NCI-H446 (cell line): ENCODE results near the gene ABCG1.
"Not testable (repeated sequence)": the region's sequence is repeated elsewhere in the genome, so short reads cannot be mapped to it uniquely, and the experiment has no call there.

Source experiments
- DNase-seq, 2 experiments: peaks; one replicate each; lab custom pipeline; 2025; lab: John Stamatoyannopoulos, UW

ABCG1 gene

DNA sequence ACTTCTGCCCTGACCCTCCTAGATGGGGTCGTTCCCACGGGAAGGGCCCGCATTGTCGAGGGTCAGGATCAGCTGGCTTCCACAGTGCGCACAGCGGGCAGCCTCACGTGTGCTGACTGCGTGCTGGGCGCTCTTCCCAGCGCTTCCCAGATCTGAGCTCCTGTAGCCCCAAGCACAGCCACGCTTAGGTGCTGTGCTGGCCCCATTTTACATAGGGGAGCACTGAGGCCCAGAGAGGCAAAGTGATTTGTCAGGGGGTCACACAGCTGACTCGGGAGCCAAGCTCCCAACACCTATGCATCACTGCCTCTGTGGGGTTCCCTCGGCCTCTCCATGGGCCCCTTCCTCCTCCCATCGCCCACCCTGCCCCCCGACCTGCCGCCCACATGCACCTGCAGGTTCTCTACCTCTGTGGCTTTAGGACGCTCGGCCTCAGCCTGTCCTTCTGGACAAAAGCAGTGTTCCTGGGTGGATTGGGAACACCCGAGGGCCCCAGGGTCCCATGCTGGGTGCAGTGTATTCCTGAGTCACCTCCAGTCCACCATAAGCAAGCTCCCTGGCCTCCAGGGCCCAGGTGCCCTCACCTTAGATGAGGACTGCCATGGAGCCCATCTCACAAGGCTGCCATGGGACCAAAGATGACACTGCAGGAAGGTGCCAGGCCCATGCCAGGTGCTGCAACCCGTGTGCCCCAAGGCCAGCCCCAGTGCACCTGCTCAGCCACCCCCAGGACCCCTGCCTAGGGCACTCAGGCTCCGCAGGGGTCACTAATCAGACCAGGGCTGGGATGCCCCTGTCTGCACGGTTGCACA lies 73.0 kb downstream of the ABCG1 start:
- DNase-seq, result no peak

- DNase-seq, result not testable (repeated sequence)
These were observed 73.7 kb downstream of the ABCG1 start for GRCh38 chr21:42292563-42293142.

GRCh38 chr21:42293649-42294272 lies 74.8 kb downstream of the ABCG1 start:
- no peak for DNase-seq

- DNase-seq, result no peak
These were observed 75.4 kb downstream of the ABCG1 start for GRCh38 chr21:42294273-42294880.

DNA sequence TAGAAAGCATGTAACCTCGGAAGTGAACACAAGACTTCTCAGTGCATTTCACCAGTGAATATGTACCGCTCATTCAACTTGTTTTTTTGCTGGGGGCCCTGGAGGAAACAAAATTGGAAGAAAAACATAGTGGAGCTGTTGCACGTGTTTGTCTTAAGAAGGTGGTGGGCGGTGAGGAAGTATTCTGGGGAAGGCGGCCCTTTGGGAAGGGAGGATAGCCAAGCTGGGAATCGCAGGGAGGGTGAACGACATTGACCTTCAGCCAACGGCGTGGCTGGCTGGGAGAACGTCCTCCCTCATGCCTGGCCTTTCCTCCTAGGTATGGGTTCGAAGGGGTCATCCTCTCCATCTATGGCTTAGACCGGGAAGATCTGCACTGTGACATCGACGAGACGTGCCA lies 76.9 kb downstream of the ABCG1 start:
- no peak for DNase-seq

- DNase-seq, result no peak
These were observed 77.6 kb downstream of the ABCG1 start for GRCh38 chr21:42296501-42296900.

DNA sequence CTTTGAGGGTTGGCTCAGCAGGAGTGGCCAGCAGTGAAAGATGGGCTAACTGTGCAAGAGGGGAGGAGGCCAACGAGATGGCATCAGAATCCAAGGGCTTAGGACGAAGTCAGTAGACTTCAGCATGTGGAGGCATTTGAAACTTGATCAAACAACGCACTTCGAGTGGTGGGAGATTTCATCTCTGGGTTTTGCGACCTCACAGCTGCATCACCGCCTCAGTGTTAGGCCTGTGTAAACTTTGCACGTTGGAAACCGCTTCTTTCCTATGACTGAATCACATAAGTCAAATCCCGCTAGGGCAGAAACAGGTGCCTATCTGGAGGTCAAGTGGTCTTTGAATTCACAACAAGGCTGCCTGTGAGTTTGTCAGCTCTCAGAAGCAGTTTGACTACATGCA lies 78.4 kb downstream of the ABCG1 start:
- DNase-seq, result no peak

DNA sequence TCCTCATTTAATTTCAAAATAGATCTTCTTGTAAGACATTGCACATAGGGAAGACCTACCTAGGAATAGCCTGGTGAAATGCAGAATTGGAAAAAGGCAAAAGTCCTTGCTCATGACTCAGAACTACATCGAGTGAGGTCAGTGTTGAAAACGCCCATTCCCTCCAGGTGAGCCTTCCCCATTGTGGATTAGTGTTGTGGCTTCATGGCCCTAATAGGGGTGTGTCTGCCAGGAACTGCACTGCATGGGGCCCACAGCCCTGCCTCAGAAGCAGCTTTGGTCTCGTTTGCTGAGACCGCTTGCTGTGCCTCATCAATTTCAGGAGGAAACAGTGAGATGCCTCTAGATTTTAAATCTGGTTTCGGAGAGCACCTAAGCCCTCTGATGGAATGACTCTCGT lies 79.3 kb downstream of the ABCG1 start:
- no peak for DNase-seq

GRCh38 chr21:42298657-42299056 lies 79.7 kb downstream of the ABCG1 start:
- no peak for DNase-seq

DNA sequence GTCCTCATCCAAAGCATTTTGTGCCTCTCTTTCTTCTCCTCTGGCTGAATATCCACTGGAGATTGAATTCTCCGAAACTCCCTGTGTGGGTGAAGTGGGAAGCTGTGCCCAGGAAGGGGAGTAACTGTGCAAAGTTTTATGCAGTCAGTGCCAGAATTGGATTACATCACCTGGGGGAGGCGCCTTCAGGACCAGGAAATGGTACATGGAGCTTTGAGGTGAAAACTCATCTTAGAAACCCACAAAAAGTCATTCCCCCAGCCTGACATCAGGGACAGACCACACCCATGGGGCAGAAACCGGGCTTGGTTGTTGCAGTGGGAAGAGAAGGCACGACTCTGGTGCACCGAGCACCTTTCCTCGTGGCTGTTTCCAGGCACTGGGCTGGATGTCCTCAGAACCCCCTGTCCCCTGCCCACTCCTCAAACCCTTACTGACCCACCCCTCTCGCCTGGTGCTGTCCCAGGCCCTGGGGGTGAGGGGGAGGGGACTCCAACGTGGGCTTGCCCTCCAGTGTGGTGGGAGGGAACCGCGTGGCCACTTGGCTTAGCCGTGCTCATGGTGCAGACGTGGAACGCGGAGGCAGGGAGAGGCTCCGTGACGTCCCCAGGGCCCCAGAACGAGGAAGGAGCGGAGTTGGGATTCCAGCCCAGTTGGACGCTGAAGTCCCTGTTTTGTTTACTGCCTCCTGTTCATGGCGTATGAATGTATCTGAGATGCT lies 80.5 kb downstream of the ABCG1 start:
- no peak for DNase-seq

DNA sequence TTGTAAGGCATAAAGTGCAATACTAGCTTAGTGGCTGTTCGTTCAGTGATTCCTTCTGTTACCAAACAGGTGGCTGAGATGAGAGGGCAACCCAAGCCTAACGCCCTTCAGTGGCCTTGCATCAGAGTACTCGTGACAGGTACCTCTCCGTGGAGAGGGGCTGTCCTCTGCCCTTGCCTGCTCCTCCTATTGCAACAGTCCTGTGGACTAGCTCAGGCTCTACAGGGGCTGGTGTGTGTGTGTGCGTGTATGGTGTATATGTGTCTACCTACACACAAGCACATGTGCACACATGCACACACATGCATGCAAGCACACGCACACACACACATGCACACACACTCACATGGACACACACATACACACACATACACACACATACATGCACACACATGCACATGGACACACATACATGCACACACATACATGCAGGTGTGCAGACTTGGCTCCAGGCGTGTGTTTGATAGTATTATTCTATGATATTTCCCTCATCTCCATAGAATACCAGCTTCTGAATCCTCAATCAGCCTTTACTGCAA lies 81.2 kb downstream of the ABCG1 start:
- DNase-seq, result no peak

DNA sequence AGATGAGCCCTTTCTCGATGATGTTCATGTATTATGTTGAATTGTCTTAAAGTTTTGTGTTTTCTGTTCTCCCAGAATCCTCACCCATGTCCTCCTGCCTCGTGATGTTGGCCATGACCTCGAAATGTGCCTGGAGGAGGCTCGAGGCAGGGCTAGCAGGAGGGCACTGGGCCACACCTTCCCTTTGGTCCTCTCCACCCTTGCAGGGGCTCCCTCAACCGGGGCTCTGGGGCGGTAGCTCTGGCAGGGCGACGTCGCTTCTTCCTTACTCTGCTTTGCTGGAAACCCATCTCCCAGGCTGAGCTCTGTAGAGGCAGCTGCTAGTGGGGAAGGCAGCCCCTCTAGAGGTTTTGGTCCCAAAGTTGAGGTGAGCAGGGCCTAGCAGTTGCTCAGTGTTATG lies 82.0 kb downstream of the ABCG1 start:
- DNase-seq, result no peak

GRCh38 chr21:42301371-42302075 lies 82.6 kb downstream of the ABCG1 start:
- DNase-seq, result no peak

DNA sequence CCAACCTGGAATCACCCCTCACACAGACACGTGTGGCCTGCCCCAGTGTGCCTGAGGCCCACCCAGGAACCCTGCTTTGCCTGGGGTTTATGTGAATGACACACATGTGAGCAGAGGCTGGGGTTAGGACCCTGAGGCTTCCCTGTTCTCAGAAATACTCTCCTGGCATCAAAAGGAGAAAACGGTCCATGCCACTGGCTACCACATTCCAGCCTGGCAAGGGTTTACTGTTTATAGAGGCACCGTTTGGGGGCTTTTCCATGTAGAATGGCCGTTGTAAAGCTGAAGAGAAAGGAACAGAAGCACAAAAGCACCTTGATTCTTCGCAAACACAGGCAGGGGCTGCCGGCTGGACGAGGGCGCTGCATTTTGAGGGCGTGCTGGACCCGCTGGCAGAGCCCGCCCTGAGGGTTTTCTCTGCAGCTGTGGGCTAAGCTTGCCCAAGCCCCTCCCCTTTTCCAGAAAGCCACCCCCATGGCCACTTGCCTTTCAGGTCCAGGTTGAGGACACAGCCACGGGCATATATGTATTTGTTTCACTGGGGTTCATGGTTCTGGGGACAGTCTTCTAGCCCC lies 83.2 kb downstream of the ABCG1 start:
- no peak for DNase-seq

DNA sequence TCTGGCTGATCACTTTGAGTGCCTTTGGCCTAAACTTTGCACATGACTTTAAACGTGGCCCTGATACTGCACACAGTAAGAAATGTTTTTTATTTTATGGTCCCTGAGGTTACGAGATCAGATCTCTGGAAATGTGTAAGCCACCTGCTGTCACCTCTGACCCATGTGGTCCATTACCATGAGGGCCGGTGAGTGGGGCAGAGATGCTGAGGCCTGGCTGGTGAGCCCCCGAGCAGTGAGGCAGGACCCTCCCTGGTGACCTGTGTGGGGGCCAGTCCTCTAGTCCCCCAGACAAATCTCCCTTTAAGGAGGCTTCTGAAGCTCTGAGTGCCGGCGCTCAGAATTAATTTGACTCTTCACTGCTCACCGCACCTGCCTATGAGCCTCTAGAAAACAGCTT lies 83.9 kb downstream of the ABCG1 start:
- DNase-seq, result no peak

- DNase-seq, result no peak
These were observed 84.5 kb downstream of the ABCG1 start for GRCh38 chr21:42303443-42303842.

- DNase-seq, result no peak
These were observed 85.9 kb downstream of the ABCG1 start for GRCh38 chr21:42304556-42305454.

- no peak for DNase-seq
These were observed 86.8 kb downstream of the ABCG1 start for GRCh38 chr21:42305707-42306147.

- DNase-seq, result no peak
These were observed 87.6 kb downstream of the ABCG1 start for GRCh38 chr21:42306366-42307035.
